Body of pancreas (tissue), 4 donors: ENCODE measurements around the gene CASP7. TPM values are rescaled to one million over a fixed set of nuclear protein-coding genes. Genes with fewer than 3 reads are reported as not detected.

Source experiments
- ATAC-seq: fragments of 150-250 bp; one replicate; pipeline ENCODE4 v1.9.1; 2016
- DNase-seq, 4 donors: peaks; one replicate each; pipeline ENCODE4 v3.0.0-alpha.2; 2019
- H3K27ac ChIP-seq, 4 donors: fragments of 200-600 bp; sonication (generic); 1 replicate in 3 of 4; 2 replicates in 1 of 4; pipeline versions ENCODE4 v1.5.1 to v1.6.1; 2016 to 2019; ENCODE audit warnings: mild to moderate bottlenecking in 1 of 4, mixed read lengths in 1 of 4, moderate library complexity in 1 of 4
- H3K27me3 ChIP-seq, 2 donors: fragments of 200-600 bp; sonication (generic); one replicate each; pipeline ENCODE4 v1.6.0; 2016; ENCODE audit warnings: mild to moderate bottlenecking in 1 of 2
- H3K36me3 ChIP-seq, 2 donors: fragments of 200-600 bp; sonication (generic); replicated peaks in 1 of 2; 2 replicates each; pipeline ENCODE4 v1.5.1; 2016; ENCODE audit warnings: low read depth in 2 of 2; ENCODE audit not compliant: insufficient read depth in 1 of 2
- H3K4me1 ChIP-seq: fragments of 200-600 bp; sonication (generic); one replicate; pipeline ENCODE4 v1.6.0; 2016
- H3K4me3 ChIP-seq, 2 donors: fragments of 200-600 bp; sonication (generic); 1 replicate in 1 of 2; 2 replicates in 1 of 2; pipeline ENCODE4 v1.5.1; 2016 to 2019
- H3K9me3 ChIP-seq, 3 donors: fragments of 200-600 bp; sonication (generic); 1 replicate in 2 of 3; 2 replicates in 1 of 3; pipeline ENCODE4 v1.5.1; 2016
- CTCF ChIP-seq, 7 experiments: fragments of 450-650 bp in 4 of 7; fragments of 200-600 bp in 3 of 7; sonication (generic) in 3 of 7; IDR thresholded peaks; one replicate each; pipeline ENCODE4 v1.5.1; 2016 to 2019; ENCODE audit warnings: antibody characterized with exemption in 7 of 7
- POLR2A ChIP-seq, 3 donors: fragments of 450-650 bp; IDR thresholded peaks; one replicate each; pipeline ENCODE4 v1.6.1; 2016; ENCODE audit warnings: antibody characterized with exemption in 3 of 3, mild to moderate bottlenecking in 2 of 3
- WGBS, 2 donors: methylation state at CpG; one replicate each; pipeline ENCODE4 v1.1.5; 2017; 5-methylcytosine and 5-hydroxymethylcytosine counted together
- intact Hi-C: fragments of 100-400 bp; cut with DNase I; formaldehyde crosslinking; loops from one replicate; pipeline ENCODE4 v1.15.1; 2023
- total RNA-seq, 2 donors: library from RNA; depleted of rRNA; stranded (reverse); fragments of >200 nt; gene quantifications; one replicate each; pipeline ENCODE4 v1.1.0, GENCODE V29; 2016

The CASP7 gene
- total RNA-seq, 2 donors from 2014 or later = 11.2 to 23.1 TPM

GRCh38 chr10:113689057-113689456 is 9.3 kb downstream of the CASP7 start:
- TF ChIP-seq CTCF (IDR thresholded peaks at IDR 0.05) = no peak
- no peak for TF ChIP-seq POLR2A (IDR thresholded peaks at IDR 0.05)
- Histone ChIP-seq H3K4me1 (no peaks in the 10 kb centered on the region), H3K27ac (no peak overlapping the region), H3K9me3 (no peaks in the 10 kb centered on the region), H3K27me3 (no peaks in the 10 kb centered on the region), H3K4me3 (no peak overlapping the region), H3K36me3 (no peaks in the 10 kb centered on the region)
- DNase-seq (no peak), ATAC-seq (no peak)
- intact Hi-C loops = no loop called here
- WGBS, 2 donors = 64 to 78% methylated on average over 1 of the region's 1 CpG

- Histone ChIP-seq H3K4me3 (no peak overlapping the region), H3K27me3 (no peaks in the 10 kb centered on the region), H3K4me1 (no peaks in the 10 kb centered on the region), H3K27ac (no peak overlapping the region), H3K9me3 (no peaks in the 10 kb centered on the region), H3K36me3 (no peaks in the 10 kb centered on the region)
- ATAC-seq = no peak
- intact Hi-C loops = no loop called here
- 69 to 70% methylated on average over 3 of the region's 3 CpGs for WGBS, 2 donors
- no peak for TF ChIP-seq POLR2A (IDR thresholded peaks at IDR 0.05)
- no peak for TF ChIP-seq CTCF (IDR thresholded peaks at IDR 0.05)
- DNase-seq = no peak
Measured at GRCh38 chr10:113689574-113689973, 9.9 kb downstream of the CASP7 start.

- Histone ChIP-seq H3K4me3 (no peak overlapping the region), H3K27ac (no peak overlapping the region), H3K4me1 (no peaks in the 10 kb centered on the region), H3K36me3 (no peaks in the 10 kb centered on the region), H3K27me3 (no peaks in the 10 kb centered on the region), H3K9me3 (no peaks in the 10 kb centered on the region)
- DNase-seq (no peak), ATAC-seq (no peak)
- TF ChIP-seq POLR2A (IDR thresholded peaks at IDR 0.05) (no peak), CTCF (IDR thresholded peaks at IDR 0.05) (no peak)
- 65 to 67% methylated on average over 3 of the region's 3 CpGs for WGBS, 2 donors
- intact Hi-C loops = no loop called here
Measured at GRCh38 chr10:113690749-113691148, 11.0 kb downstream of the CASP7 start.

GRCh38 chr10:113691381-113691780 is 11.7 kb downstream of the CASP7 start:
- no peak for DNase-seq
- H3K4me3 ChIP-seq = no peak overlapping the region
- no peaks in the 10 kb centered on the region for H3K9me3 ChIP-seq
- TF ChIP-seq POLR2A (IDR thresholded peaks at IDR 0.05) (no peak), CTCF (IDR thresholded peaks at IDR 0.05) (no peak)
- no peaks in the 10 kb centered on the region for H3K4me1 ChIP-seq
- WGBS, 2 donors = 54 to 83% methylated on average over 2 of the region's 2 CpGs
- H3K27me3 ChIP-seq = no peaks in the 10 kb centered on the region
- H3K36me3 ChIP-seq = no peaks in the 10 kb centered on the region
- intact Hi-C loops = no loop called here
- H3K27ac ChIP-seq = no peak overlapping the region
- ATAC-seq = no peak

GRCh38 chr10:113692271-113692670 is 12.6 kb downstream of the CASP7 start:
- WGBS, 2 donors = 83 to 95% methylated on average over 6 of the region's 6 CpGs
- Histone ChIP-seq H3K27ac (no peak overlapping the region), H3K27me3 (no peaks in the 10 kb centered on the region), H3K4me1 (no peaks in the 10 kb centered on the region), H3K4me3 (no peak overlapping the region), H3K36me3 (peaks cover 0 to under 1% of the 10 kb centered on the region in 2 donors), H3K9me3 (no peaks in the 10 kb centered on the region)
- no peak for DNase-seq
- ATAC-seq = no peak
- TF ChIP-seq POLR2A (IDR thresholded peaks at IDR 0.05) (no peak), CTCF (IDR thresholded peaks at IDR 0.05) (no peak)
- intact Hi-C loops = no loop called here
